GM21786 (cell line): Measurements from ENCODE around the gene CACNA1F.

ENCODE experiments used
- ATAC-seq: cut with Tn5 transposase; IDR thresholded peaks from one replicate; pipeline ENCODE4 v1.9.1; 2021; ENCODE audit not compliant: unreplicated experiment

CACNA1F gene

GRCh38 chrX:49257846-49258748 lies 25.0 kb upstream of the CACNA1F start:
- no peak for ATAC-seq

- no peak for ATAC-seq
These were observed 24.1 kb upstream of the CACNA1F start for GRCh38 chrX:49257074-49257790.

DNA sequence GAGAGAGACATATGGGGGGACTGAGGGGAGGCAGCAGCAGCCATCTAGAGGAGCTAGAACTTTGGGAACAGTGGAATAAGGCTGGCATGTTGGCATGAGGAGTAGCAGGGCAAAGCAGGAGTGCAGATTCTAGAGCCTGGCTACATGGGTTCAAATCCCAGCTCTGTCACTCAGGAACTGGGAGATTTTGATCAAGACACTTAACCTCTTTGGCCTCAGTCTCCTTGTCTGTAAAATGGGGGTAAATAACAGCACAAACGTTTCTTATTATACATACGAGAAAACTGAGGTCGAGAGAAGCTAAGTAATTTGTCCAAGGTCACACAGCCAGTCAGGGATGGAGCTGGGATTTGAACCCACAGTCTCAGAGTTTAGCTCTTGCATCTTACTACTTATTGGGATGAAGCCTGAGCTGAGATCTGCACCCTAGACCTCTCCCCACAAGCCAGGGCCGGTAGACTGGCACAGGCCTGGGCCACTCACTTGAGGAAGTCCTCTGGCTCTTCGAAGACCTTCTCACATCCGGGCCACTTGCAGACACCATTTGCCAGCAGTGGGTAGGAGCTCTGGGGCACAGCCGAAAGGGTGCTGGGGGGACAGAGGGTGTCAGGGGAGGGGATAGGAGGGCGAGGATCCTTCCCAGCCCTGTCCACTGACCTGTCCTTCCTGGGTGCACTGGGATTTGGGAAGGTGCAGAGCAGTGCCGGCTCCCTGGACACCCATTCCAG lies 23.3 kb upstream of the CACNA1F start:
- no peak for ATAC-seq

DNA sequence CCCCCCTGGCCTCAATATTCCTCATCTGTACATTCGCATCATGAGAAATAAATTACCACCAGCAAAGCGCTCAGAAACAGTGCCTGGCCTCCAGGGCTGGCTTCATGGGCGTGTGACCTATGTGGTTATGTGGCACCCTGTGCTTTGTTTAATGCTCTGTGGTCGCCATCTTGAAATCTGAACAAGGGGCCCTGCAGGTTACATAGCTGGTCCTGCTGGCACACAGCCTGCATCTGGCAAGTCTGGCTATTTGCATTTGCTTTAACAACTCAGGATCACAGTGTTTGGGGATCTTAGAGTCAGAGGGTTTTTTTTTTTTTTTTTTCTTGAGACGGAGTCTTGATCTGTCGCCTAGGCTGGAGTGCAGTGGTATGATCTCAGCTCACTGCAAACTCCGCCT lies 21.5 kb upstream of the CACNA1F start:
- ATAC-seq = no peak

- ATAC-seq = no peak
These were observed 18.2 kb upstream of the CACNA1F start for GRCh38 chrX:49251325-49251724.

- no peak for ATAC-seq
These were observed 17.4 kb upstream of the CACNA1F start for GRCh38 chrX:49250578-49250977.

GRCh38 chrX:49250066-49250465 lies 16.9 kb upstream of the CACNA1F start:
- ATAC-seq = no peak

GRCh38 chrX:49249616-49250015 lies 16.5 kb upstream of the CACNA1F start:
- ATAC-seq = no peak

GRCh38 chrX:49249071-49249470 lies 15.9 kb upstream of the CACNA1F start:
- no peak for ATAC-seq

DNA sequence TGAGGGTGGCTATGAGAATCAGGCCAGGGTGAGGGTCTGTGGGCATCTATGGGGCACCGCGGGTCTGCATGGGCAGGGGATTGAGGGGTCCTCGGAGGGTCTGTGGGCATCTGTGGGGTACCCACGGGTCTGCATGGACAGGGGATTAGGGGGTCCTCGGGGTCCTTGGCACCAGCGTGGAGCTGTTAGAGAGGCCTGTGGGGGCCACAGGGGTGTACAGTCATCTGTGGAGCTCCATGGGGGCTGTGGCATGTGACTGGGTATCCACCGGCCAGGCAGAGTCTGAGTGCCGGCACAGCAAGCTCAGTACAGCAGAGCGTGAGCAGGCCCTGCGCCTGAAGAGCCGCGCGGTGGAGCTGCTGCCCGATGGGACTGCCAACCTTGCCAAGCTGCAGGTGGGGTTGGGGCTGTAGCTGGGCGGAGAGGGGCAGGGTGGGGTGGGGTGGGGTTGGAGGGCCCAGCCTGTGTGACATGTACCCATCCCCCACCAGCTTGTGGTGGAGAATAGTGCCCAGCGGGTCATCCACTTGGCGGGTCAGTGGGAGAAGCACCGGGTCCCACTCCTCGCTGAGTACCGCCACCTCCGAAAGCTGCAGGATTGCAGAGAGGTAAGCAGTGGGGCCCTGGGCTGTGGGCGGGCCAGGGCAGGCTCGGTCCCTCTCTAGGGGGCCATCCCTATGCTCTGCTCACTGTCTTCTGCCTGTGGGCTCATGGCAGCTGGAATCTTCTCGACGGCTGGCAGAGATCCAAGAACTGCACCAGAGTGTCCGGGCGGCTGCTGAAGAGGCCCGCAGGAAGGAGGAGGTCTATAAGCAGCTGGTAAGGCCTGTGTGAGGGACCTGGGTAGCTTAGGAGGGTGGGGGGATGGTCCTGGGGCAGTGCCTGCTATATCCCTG lies 15.0 kb upstream of the CACNA1F start:
- no peak for ATAC-seq

DNA sequence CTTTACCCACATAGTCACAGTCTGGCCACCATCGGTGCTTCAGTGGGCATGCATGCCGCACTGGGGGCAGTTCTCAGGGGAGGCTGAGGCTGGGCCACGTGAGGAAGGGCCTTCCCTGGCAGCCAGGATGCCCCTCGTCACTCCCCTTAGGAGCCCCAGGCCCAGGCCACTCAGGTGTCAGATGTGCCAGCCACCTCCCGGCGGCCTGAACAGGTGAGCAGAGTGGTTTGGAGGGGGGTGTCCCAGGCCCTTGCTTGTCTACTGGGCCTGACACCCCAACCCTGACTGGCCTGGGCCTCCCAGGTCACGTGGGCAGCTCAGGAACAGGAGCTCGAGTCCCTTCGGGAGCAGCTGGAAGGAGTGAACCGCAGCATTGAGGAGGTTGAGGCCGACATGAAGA lies 14.2 kb upstream of the CACNA1F start:
- ATAC-seq = no peak

DNA sequence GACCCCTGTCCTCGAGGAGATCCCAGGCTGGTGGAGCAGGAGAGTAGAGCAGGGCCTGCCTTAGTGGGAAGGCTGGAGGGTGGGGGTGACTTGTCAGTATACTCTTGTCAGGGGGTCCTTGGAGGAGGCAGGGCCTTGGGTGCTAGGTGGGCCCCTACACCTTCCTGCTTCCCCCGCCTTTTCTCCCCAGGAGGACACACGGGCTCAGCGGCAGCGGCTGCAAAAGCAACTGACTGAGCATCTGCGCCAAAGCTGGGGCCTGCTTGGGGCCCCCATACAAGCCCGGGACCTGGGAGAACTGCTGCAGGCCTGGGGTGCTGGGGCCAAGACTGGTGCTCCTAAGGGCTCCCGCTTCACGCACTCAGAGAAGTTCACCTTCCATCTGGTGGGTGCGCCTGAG lies 13.4 kb upstream of the CACNA1F start:
- ATAC-seq = no peak

GRCh38 chrX:49244207-49244606 lies 11.1 kb upstream of the CACNA1F start:
- no peak for ATAC-seq

DNA sequence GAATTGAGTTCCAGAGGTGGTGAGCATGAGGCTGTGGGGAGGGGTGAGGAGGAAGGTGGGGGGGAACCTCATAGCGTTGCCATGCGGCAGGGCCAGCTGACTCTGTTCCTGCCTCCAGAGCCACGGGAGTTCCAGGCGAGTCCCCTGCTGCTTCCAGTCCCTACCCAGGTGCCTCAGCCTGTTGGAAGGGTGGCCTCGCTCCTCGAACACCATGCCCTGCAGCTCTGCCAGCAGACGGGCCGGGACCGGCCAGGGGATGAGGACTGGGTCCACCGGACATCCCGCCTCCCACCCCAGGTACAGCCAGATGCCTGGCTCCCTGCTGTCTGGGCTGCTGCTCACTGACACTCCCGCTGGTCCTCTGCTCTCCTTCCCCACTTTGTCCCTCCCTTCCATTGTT lies 10.0 kb upstream of the CACNA1F start:
- no peak for ATAC-seq

DNA sequence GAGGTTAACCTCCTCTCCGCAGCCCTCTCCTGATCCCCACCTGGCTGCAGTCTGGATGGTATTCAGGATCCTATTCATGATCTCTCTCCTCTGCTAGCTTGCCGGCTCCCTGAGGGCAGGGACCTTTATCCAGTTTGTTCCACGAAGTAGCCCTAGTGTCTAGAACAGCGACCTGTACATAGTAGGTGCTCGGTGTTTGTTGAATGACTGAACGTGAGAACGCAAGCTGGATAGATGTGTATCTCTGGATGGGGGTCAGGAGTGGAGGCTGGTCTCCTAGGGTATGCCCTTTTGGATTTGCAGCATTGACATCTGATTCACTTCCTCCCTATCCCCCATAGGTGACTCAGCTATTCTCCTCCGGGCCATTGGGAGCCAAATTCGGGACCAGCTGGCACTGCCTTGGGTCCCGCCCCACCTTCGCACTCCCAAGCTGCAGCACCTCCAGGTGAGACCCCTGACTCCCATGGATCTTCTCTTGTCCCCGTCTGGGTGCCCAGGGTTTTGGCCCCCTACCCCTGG lies 9.5 kb upstream of the CACNA1F start:
- ATAC-seq = no peak

DNA sequence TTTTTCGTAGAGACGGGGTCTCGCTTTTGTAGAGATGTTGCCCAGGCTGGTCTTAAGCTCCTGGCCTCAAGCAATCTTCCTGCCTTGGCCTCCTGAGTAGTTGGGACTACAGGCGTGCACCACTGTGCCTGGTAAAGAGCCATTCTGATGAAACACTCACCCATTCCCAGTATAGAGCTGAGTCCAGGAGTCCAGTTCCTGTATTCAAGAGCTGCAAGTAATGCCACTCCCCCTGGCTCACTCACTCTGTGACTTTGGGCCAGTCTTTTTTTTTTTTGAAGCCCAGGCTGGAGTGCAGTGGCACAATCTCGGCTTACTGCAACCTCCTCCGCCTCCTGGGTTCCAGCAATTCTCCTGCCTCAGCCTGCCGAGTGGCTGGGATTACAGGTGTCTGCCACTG lies 5.6 kb upstream of the CACNA1F start:
- ATAC-seq = no peak

DNA sequence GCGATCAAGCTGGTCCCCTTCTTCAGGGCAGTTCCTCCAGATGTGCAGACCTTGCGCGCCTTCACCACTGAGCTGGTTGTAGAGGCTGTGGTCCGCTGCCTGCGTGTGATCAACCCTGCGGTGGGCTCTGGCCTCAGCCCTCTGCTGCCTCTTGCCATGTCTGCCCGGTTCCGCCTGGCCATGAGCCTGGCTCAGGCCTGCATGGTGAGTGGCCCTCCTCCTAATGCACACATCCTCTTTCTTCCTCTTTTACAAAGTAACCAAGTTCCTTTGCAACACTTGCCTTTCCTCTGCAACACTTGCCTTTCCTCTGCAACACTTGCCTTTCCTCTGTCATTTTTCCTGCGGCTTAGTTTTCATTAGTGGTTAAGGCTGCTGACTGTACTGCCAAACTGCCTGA lies 3.9 kb upstream of the CACNA1F start:
- ATAC-seq = no peak

DNA sequence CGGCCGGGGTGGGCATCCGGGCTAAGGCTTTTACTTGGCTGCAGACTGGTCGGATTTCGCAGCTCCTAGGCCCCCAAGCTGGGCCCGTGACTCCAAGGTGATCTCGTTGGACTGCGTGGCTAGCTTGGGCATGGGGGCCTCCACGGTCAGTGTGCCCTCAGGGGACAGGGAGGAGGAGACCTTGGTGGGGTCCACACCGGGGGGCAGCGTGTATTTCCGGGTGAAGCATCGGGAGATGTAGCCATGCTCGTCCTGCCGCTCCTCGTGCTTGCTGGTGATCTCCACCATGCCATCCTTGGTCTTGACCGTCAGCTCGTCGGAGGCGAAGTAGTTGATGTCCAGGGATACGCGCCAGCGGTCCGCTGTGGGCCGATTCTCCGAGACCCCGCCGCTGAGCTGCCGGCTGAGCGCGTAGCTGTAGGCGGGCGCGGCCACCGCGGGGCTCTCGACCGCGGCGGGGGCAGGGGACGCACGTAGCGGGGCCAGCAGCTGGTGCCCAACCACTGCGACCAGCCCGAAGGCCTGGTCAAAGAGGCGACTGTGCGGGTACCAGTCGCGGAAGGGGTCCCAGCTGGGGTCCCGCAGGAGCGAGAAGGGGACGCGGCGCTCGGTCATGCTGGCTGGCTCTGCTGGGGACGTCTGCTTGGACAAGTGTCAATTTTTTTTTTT lies 881 bp upstream of the CACNA1F start:
- no peak for ATAC-seq

- ATAC-seq = no peak
These were observed 615 bp downstream of the CACNA1F start for GRCh38 chrX:49232525-49232924.
